IPS DF 19.7 (cell line): ENCODE measurements around the gene STIM1.

ENCODE experiments used
- DNase-seq: peaks from one replicate; pipeline ENCODE4 v3.0.0-alpha.2; 2013; ENCODE audit warnings: low read depth, low spot score

STIM1 gene

DNA sequence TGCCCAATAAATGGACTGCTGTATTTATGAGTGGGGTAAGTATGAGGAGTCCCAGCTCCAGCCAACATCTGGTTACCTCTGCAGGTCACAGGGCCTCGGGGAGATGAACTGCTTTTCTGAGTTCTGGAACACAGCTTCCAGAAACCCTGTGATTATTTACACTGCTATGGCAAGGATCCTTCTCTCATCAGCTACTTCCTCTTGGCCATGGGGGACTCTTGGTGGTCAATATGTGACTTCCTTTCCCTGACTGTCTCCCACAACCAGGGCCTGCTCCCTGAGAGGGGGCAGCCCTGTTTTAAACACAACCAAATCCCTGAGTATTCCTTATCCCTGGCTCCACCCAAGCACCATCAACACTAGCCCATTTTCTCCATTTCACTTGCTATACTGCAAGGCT is 24.7 kb upstream of the STIM1 start:
- no peak for DNase-seq

DNA sequence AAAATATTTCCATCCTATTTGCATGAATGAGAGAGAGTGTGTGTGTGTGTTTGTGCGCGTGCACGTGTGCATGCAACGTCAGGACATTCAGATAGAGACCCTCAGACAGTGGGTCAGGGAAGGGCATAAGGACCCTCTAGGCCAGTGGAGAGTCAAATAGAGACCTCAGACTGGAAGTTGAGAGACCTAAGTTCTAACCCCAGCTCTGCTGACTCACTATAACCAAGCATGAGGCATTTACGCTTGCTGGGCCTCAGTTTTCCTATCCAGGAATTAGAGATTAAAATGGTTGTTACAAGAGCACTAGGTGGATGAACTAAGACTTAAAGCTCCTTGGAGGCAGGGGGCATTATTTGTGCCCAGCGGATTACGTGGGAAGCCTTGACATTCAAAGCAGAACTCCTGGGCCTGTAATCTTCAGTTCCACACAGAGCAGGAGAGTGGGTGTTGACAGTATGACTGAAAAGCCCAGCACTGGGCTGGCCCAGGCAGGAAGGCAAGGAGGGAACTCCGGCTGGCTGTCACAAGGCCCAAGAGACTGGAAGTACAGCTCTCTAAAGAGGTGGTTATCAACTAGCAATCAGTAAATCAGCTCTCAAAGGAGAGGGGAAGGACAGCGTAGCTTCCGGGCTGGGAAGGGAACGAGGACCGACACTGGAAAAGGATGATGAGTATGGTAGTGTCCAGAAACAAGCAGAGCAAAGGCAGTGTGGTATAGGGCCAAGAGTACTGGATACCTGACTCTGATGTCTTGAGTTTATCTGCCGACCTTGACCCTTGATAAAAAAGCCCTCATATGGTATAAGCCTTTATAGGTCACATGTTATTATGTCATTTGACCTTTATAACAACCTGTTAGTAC is 23.9 kb upstream of the STIM1 start:
- DNase-seq, result no peak

DNA sequence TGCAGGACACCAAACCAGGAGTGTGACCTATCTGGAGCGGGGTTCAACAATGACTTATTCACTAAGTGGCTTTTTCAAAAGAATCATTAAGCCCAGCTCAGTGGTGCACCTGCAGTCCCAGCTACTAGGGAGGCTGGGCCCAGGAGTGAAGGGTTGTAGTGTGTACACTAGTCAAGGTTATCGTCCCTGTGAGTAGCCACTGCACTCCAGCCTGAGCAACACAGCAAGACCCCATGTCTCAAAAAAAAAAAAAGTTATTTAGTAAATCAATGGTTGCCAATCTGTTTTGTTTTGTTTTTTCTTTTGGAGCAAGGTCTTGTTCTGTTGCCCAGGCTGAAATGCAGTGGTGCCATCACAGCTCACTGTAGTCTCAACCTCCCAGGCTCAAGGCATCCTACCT is 22.6 kb upstream of the STIM1 start:
- DNase-seq, result no peak

DNA sequence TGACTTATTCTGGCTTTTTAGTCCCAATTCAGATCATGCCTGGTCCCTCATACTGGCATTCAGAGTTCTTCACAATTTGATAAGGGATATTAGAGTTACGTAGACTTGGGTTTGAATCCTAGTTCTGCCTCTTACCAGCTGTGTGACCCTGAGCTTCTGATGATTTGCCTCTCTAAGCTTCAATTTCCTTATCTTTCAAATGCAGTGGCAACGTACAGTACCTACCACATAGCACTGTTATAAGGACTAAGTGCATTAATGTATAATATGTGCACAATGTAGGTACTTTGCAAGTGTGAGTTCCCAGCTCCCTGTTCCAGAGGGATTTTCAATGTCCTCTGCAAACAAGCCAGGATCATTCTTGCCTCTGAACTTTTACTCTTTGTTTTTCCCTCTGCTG is 22.0 kb upstream of the STIM1 start:
- no peak for DNase-seq

DNA sequence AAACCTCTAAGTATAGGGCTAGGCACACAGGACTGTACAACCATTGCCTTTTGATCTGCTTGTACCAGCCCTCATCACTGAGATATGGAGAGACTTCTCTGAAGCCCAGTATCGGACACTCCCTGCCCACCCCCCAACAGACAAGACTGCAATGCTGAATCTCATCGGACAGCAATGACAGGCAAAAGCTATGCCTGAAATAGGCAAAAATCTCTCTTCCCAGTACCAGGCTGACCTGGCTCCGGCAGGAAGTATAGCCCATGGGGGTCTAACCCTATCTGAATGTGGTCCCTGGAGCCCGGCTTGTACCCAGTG is 21.2 kb upstream of the STIM1 start:
- DNase-seq, result no peak

DNA sequence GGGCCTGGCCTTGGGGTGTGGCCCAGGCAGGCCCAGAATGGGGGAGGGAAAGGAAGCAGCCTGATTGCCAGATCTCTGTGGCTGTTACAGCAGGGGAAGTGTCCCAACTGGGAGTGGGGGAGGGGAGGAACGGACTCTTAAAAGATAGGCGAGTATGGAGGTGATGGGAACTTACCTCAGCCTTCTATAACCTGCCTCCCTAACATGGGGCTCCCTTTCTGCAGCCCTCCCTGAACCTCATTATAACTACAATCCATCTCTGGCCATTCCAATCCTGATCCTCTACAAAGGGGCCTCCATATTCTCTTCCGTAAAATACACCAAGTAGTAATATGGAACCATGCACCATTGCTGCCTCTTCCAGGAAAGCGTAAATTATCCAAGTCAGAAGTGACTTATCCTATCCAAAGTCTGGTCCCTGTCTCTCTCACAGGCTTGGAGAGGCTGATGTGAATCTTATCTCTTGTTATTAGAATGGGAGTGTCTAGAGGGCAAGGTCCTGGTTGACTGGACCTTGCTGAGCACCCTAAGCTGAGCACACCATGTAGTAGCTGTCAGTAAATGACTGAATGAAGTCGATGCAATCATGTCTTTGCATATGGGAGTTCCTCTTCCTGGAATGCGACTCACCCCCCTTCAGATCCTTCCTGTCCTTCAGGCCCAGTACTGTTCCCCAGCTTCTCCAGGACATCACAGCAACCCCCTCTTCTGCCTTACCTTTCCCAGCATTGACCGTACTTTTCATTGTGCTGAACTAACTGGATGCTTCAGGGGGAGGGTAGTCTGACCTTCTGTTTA is 20.6 kb upstream of the STIM1 start:
- DNase-seq, result no peak

DNA sequence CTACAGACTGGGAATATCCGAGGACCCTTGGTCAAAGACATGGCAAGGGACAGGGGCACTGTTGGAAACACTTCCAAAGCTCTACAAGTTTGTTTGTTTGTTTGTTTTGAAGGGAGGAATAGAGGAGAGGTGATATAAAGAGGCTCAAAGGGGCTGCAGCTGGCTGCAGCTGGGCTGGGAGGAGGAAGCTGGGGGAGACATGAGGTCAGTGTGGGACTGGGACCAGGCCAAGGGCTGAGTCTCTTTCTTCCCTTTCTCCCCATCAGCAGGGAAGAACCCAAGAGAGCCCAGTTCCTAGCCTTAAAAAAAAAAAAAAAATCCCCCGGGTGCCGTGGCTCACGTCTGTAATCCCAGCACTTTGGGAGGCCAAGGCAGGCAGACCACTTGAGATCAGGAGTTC is 19.7 kb upstream of the STIM1 start:
- DNase-seq, result no peak

DNA sequence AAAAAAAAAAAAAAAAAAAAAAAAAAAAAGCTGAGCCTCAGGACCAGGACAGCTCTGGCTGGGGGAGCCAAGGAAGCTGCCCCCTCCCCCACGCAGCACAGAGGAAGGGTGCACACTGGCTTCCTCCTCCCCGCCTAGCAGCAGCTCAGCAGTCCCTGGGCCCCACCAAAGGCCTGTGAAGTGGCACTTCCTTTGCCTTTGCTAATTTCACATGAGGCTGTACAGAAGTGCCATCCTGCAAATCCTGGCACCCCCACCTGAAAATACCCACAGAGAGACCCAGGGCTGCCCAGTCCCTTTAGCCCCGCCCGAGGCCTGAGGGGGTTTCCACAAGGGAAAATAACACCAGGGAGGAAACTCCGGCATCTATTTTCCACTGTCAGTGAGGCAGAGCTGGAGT is 18.6 kb upstream of the STIM1 start:
- DNase-seq, result no peak

DNA sequence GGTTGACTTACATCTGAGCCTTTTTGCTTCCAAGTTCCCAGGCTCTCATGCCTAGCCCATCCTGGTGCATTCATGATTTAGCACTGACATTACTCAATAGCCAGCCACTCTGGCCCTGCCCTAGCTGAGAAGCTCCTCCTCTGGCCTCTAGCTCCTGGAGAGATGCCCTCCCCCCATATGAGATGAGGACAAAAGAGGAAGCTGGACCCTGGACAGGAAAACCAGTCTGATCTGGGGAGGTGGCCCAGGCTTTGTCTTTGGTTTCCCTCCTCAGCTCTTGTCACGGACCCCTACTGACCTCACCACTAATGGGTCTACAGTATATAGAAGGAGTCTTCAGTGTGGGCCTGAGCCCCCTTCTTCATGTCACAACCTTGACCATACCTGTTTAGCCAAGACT is 17.7 kb upstream of the STIM1 start:
- DNase-seq, result no peak

DNA sequence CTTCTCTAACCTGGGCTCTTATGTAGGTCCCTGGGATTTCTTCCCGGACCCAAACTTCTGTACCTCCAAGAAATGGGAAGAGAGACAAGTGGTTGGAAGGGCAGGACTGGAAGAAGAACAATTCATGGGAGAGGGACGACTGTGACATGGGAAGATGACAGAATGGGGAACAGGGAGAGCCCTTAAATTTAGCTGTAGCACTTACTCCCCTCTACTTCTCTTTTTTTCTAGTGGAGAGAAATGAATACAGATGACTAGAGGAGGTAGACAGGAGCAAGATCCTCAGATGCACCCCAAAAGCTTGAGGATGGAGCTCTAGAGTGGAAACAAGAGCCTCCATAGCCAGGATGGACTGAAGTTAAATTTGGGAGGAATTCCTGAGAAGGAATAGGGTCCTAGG is 17.0 kb upstream of the STIM1 start:
- DNase-seq, result no peak

DNA sequence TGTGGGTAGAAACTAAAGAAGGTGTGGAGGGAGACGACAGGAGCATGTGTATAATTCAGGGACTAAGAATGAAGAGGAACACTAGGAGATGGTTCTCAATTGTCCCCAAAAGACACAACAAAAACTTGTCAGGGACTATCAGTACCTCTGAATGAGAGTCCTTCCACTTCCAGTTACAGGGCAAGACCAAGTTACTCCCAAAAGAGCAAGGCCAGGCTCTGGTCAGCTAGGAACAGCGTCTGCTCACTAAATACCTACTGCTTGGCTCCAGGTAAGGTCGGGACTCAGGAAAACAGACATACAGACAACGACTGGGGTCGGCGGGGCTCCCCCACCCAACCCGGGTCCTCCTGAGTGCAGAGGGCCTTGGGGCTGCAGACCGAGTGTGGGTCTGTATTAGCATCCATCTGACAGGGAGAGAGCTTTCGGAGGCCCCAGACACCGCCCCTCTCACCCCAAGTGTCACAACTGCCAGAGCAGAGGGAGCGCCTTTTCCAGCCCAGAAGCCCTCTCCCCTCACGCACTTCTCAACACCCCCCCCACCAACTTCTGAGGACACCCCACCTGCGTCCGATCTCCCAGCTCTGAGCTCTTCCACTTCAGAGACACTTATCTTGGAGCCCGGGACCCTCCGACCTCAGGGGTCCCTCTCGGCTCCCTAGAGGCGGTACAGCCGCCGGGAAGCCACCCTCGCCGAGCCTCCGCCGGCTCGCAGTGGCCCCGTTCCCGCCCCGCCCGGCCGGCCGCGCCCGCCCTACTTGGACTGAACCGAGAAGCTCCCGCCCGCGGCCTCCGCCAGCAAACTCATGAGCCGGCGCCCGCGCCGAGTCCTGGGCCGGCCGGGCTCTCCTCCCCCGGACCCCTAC is 15.2 kb upstream of the STIM1 start:
- DNase-seq, result no peak

DNA sequence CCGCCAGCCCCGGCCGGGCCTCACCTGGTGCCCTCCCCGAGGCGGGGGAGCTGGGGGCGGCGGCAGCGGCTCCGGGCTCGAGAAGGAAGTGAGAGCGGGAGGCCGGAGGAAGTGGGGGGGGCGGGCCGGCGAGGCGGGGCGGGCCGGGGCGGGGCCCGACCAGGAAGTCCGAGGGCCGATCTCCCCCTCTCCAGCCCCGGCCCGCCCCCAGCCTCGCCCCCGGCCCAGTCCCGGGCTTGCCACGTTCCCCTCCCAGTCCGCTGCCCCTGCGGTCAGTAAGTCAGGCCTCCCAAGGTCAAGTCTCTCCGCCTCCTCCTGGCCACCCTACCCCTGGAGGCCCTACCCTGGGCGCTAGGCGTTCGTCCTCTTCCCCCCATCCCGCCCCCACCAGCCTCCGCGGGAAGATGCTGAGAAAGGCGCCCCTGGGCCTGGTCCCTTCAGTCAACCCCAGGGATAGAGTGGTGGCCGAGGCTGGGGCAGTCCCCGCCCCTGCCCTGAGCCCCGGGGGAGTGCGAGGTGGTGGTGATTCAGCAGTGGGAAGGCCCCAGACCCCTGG is 14.5 kb upstream of the STIM1 start, which contains the start of gene RHOG:
Gene RHOG, minus strand, starts transcription at position 90 of the 556 bp plus-strand sequence. CDS start 12,821 bp downstream, outside the sequence.
- DNase-seq, result no peak

DNA sequence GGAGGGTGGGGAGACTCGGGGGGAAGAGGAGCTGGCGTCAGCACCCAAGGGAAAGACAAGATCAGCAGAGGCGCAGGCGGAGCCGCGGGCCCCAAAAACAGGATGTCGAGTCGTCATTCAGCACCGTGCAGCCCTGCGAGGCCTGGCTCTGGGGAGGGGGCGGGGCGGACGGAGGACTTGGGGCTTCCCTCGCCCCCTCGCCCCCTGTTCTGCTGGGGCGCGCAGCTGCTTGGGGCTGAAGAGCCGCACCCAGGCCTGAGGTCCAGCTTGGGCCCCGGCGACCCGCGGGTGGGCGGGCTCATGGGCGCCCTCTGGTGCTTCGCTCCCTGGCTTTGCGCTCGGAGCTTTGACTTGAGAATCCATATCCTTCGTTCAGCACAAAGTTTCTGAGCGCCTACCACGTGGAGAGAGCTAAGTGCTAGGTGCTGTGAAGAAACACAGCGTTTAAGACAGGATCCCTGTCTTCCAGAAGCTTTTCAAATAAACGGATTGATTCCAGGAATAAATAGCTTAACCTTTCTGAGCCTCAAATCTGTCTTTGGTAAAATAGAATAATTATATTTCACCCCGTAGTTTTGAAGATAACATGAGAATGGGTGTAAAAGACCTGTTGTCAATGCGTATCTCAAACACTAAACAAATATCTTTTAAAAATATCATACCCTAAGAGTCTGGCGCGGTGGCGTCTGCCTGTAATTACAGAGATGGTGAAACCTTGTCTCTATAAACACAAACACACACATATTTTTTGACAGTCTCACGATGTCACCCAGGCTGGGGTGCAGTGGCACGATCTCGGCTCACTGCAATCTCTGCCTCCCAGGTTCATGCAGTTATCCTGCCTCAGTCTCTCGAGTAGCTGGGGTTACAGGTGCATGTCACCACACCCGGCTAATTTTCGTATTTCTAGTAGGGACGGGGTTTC is 13.8 kb upstream of the STIM1 start:
- DNase-seq, result no peak

DNA sequence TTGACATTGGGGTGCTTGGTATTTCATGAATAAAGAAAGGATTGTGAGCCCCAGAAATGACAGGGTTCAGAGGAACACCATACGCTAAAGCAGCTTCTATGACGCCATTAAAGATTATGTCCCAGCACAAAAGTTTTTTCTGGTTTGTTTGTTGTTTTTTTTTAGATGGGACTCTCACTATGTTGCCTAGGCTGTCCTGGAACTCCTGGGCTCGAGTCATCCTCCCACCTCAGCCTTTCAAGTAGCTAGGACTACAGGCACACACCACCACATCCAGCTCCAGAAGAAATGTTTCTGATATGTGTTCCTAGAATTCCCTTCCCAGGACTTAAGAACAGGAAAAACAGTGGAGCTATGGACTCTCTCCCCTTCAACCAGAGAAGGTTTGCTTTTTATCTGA is 12.1 kb upstream of the STIM1 start:
- no peak for DNase-seq

DNA sequence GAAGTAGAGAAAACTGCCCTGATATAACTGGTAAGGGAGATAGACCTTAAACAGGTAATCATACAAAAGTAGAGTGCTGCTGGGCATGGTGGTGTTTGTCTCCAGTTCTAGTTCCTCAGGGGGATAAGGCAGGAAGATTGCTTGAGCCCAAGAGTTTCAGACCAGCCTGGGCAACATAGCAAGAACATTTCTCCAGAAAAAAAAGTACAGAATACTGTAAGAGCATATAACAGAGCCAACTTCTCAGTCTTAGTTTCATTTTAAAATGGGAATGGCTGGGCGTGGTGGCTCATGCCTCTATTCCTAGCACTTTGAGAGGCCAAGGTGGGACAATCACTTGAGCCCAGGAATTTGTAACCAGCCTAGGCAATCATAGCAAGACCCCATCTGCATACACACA is 10.2 kb upstream of the STIM1 start:
- DNase-seq, result no peak

DNA sequence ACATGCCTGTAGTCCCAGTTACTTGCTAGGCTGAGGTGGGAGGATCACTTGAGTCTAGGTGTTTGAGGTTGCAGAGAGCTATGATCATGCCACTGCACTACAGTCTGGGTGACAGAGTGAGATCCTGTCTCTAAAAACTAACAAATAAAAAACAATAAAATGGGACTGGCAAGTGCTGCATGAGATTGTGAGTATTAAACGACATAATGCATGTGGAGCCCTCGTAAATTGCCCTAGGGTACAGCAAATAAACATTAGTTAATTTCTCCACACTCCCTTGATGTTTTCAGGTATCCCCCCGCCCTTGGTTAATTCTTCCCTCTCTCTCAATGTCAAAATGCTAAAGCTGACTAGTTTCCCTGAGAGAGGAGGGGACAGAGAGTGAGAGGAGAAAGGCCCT is 9.8 kb upstream of the STIM1 start:
- DNase-seq, result no peak

DNA sequence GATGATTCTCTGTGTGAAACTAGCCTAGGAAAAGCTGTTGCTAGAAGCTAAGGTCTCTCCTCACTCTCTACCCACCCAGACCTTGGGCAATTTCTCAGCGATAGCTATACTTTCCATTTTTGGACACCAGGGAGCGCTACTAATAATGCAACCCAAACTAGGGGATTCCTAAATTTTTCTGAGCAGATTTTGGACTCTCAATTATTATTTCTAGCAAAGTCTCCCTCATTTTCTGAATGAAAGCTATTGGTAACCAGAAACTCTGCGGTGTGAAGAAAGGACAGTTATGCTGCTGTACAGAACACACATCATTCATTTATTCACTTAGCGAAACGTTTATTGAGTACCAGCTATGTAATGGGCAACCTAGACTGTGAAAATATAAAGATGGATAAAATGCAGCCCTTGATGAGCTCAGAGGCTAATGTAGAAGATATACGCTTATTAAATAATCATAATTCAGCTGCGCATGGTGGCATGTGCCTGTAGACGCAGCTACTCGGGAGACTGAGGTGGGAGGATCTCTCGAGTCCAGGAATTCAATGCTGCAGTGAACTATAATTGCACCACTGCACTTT is 6.1 kb upstream of the STIM1 start:
- DNase-seq, result no peak

DNA sequence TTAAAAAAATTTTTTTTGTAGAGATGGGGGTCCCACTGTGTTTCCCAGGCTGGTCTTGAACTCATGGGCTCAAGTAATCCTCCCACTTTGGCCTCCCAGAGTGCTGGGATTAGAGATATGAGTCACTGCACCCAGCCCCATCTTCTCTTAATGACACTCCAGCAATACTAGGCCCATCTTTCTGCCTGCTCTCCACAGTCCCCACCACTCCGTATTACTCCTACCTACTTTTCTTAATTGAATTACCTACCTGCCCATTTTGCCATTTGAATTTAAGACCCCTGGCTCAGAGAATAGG is 2.0 kb upstream of the STIM1 start:
- DNase-seq, result no peak

DNA sequence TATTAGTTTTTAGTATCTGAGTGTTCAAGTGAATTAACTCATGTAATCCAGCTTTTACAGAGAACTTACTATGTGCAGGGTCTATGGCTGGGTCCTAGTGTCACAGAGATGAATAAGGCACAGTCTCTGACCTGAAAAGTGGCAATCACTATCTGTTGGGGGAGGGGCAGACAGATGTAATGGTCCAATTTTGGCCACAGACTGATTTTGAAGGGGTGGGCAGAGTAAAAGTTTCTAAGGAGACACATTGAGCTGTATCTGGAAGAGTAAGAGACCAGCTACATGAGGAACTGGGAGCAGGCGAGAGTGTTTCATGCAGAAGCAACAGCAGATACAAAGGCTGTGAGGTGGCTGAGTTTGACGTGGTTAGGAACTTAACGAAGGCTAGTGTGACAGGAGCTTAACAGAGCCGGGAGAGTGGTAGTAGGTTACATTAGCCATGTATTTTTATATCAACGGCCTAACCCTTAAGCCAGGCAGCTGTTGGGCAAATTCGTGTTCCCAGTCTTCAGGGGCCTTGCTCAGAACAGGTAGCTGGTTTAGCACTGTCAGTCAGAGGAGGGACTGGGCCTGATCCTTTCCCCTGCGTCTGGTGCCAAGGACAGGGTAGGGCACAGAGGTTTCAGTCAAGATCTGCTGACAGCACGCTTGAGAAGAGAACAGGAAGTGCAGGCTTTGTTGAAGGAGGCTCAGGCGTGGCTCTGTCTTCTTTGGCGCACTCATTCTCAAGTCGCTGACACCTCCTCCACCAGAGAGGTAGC is 1.4 kb upstream of the STIM1 start:
- DNase-seq, result no peak

DNA sequence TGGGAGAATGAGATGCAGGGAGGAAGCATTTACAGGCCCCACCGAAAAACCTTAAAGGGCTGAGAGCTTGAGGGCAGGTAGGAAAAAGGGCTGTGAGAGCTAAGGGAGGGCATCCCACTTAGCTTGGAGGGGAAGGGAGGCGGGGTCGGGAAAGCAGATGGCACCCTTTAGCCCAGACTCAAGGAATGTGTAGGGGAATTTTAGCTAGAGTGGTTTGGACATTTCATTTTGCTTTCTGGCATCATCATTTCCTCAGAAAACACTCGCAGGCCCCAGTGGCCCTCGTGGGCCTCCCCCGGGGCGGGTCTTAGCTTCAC is 846 bp upstream of the STIM1 start:
- no peak for DNase-seq
